Hepatocyte (in vitro differentiated cells): ENCODE measurements around the gene MRPS15.

Experiments used
- EZH2 ChIP-seq: fragments of 200-600 bp; sonication (generic); IDR thresholded peaks from 2 replicates; pipeline ENCODE4 v1.6.1; 2016; ENCODE audit warnings: antibody characterized with exemption, mild to moderate bottlenecking, borderline replicate concordance
- EZH2phosphoT487 ChIP-seq: fragments of 200-600 bp; sonication (generic); IDR thresholded peaks from one replicate; pipeline ENCODE4 v1.6.1; 2018; ENCODE audit warnings: antibody characterized with exemption, mild to moderate bottlenecking, low read depth, moderate library complexity; ENCODE audit not compliant: unreplicated experiment, severe bottlenecking
- TF ChIP-seq, protein P1 (sequence below): fragments of 200-600 bp; sonication (generic); IDR thresholded peaks from 2 replicates; pipeline ENCODE4 v1.5.1; 2016; ENCODE audit warnings: antibody characterized with exemption, mild to moderate bottlenecking; ENCODE audit not compliant: poor library complexity

DNA sequence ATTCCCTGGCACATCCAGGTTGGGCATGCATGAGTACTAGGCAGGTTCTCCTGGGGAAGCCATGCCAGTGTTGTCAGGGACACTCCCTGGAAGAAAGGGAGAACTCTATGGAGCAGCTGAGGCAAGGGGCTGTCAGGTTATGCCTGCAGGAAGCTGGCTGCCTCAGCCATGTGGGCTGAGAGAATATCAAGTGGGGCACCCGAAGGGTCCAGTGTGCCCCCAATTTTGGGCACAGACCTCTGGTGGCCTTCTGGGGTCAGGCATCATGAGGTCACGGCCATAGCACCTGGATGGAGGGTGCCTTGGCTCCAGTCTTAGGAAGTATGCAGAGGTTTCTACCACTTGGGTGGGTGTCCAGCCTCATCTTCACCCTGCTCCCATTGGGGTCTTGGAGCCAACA is 16.0 kb upstream of the MRPS15 start:
- TF ChIP-seq, protein P1, sequence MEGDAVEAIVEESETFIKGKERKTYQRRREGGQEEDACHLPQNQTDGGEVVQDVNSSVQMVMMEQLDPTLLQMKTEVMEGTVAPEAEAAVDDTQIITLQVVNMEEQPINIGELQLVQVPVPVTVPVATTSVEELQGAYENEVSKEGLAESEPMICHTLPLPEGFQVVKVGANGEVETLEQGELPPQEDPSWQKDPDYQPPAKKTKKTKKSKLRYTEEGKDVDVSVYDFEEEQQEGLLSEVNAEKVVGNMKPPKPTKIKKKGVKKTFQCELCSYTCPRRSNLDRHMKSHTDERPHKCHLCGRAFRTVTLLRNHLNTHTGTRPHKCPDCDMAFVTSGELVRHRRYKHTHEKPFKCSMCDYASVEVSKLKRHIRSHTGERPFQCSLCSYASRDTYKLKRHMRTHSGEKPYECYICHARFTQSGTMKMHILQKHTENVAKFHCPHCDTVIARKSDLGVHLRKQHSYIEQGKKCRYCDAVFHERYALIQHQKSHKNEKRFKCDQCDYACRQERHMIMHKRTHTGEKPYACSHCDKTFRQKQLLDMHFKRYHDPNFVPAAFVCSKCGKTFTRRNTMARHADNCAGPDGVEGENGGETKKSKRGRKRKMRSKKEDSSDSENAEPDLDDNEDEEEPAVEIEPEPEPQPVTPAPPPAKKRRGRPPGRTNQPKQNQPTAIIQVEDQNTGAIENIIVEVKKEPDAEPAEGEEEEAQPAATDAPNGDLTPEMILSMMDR, result no peak
- no peak for TF ChIP-seq EZH2
- no peak for TF ChIP-seq EZH2phosphoT487
